Trophoblast cell (in vitro differentiated cells and primary cell): ENCODE results near the gene NLGN4X.

Source experiments
- DNase-seq, 2 donors: peaks; one replicate each; pipeline ENCODE4 v3.0.0-alpha.2; 2016
- H2AFZ ChIP-seq: 2 replicates; pipeline ENCODE4 v1.6.1; 2013; ENCODE audit warnings: low read length, moderate library complexity, mild to moderate bottlenecking; ENCODE audit not compliant: insufficient read depth, poor library complexity
- H2AK5ac ChIP-seq: 2 replicates; pipeline ENCODE4 v1.6.1; 2013; ENCODE audit warnings: mild to moderate bottlenecking, low read length
- H2BK120ac ChIP-seq: 2 replicates; pipeline ENCODE4 v1.6.1; 2013; ENCODE audit warnings: low read length, mild to moderate bottlenecking, moderate library complexity; ENCODE audit not compliant: insufficient read depth, poor library complexity
- H2BK12ac ChIP-seq: 2 replicates; pipeline ENCODE4 v1.6.1; 2013; ENCODE audit warnings: mild to moderate bottlenecking, low read length, moderate library complexity
- H2BK5ac ChIP-seq: 2 replicates; pipeline ENCODE4 v1.6.1; 2013; ENCODE audit warnings: low read length, low read depth, moderate library complexity, mild to moderate bottlenecking; ENCODE audit not compliant: poor library complexity
- H3K14ac ChIP-seq: 2 replicates; pipeline ENCODE4 v1.6.1; 2013; ENCODE audit warnings: mild to moderate bottlenecking, low read length
- H3K18ac ChIP-seq: 2 replicates; pipeline ENCODE4 v1.6.1; 2013; ENCODE audit warnings: mild to moderate bottlenecking, low read length
- H3K23ac ChIP-seq: 2 replicates; pipeline ENCODE4 v1.6.1; 2013; ENCODE audit warnings: low read length
- H3K27ac ChIP-seq: 2 replicates; pipeline ENCODE4 v1.5.1; 2013; ENCODE audit warnings: low read depth, mild to moderate bottlenecking, inconsistent platforms, low read length, moderate library complexity
- H3K27me3 ChIP-seq: 2 replicates; pipeline ENCODE4 v1.6.1; 2013; ENCODE audit warnings: inconsistent platforms, mild to moderate bottlenecking, low read length, moderate library complexity; ENCODE audit not compliant: insufficient read depth
- H3K36me3 ChIP-seq, 2 experiments: 1 replicate in 1 of 2; 2 replicates in 1 of 2; pipeline ENCODE4 v1.6.1; 2013; ENCODE audit warnings: low read length in 2 of 2, mild to moderate bottlenecking in 2 of 2, moderate library complexity in 1 of 2; ENCODE audit not compliant: insufficient read depth in 2 of 2, control insufficient read depth in 1 of 2
- H3K4ac ChIP-seq: 2 replicates; pipeline ENCODE4 v1.6.1; 2013; ENCODE audit warnings: low read depth, mild to moderate bottlenecking, low read length, moderate library complexity
- H3K4me1 ChIP-seq, 2 experiments: 1 replicate in 1 of 2; 2 replicates in 1 of 2; pipeline ENCODE4 v1.6.1; 2013; ENCODE audit warnings: low read length in 2 of 2, mild to moderate bottlenecking in 2 of 2, moderate library complexity in 1 of 2; ENCODE audit not compliant: insufficient read depth in 2 of 2, control insufficient read depth in 1 of 2
- H3K4me2 ChIP-seq: 2 replicates; pipeline ENCODE4 v1.6.1; 2013; ENCODE audit warnings: inconsistent platforms, mild to moderate bottlenecking, low read length, moderate library complexity
- H3K4me3 ChIP-seq: 2 replicates; pipeline ENCODE4 v1.5.1; 2013; ENCODE audit warnings: mild to moderate bottlenecking, low read depth, low read length, inconsistent platforms
- H3K79me1 ChIP-seq: one replicate; pipeline ENCODE4 v1.6.1; 2013; ENCODE audit warnings: low read length
- H3K79me2 ChIP-seq: 2 replicates; pipeline ENCODE4 v1.6.1; 2013; ENCODE audit warnings: low read length, mild to moderate bottlenecking; ENCODE audit not compliant: control insufficient read depth, insufficient read depth, poor library complexity
- H3K9ac ChIP-seq: 2 replicates; pipeline ENCODE4 v1.6.1; 2013; ENCODE audit warnings: mild to moderate bottlenecking, low read length
- H3K9me3 ChIP-seq: 2 replicates; pipeline ENCODE4 v1.6.1; 2013; ENCODE audit warnings: low read depth, mild to moderate bottlenecking, control low read depth, inconsistent platforms, low read length; ENCODE audit not compliant: insufficient read depth
- H4K12ac ChIP-seq: 2 replicates; pipeline ENCODE4 v1.6.1; 2013; ENCODE audit warnings: low read depth, mild to moderate bottlenecking, low read length, moderate library complexity
- H4K8ac ChIP-seq: 2 replicates; pipeline ENCODE4 v1.6.1; 2013; ENCODE audit warnings: low read depth, mild to moderate bottlenecking, low read length, moderate library complexity
- H4K91ac ChIP-seq: one replicate; pipeline ENCODE4 v1.6.1; 2013; ENCODE audit warnings: low read depth, mild to moderate bottlenecking, low read length, moderate library complexity
- WGBS: extraction: QIAGEN DNeasy Blood & Tissue Kit; methylation state at CpG from one replicate; pipeline ENCODE4 v1.1.7; 2013; ENCODE audit warnings: missing lambda C conversion rate; ENCODE audit not compliant: insufficient read length, insufficient coverage; ENCODE audit errors: extremely low coverage; 5-methylcytosine and 5-hydroxymethylcytosine counted together

The NLGN4X gene

GRCh38 chrX:5936438-5936837, 292.2 kb downstream of the NLGN4X start:
- Histone ChIP-seq H3K79me2 (no peaks in the 10 kb centered on the region), H3K9me3 (no peaks in the 10 kb centered on the region), H3K4me3 (no peak overlapping the region), H3K4me1 (no peaks in the 10 kb centered on the region), H3K36me3 (no peaks in the 10 kb centered on the region), H3K27ac (no peak overlapping the region), H3K4ac (no peak overlapping the region), H4K8ac (no peak overlapping the region), H3K14ac (no peak overlapping the region), H3K4me2 (no peak overlapping the region), H3K79me1 (no peaks in the 10 kb centered on the region), H2BK120ac (no peak overlapping the region), H3K9ac (no peak overlapping the region), H2AK5ac (no peak overlapping the region), H4K91ac (no peak overlapping the region), H3K18ac (no peak overlapping the region), H2BK5ac (no peak overlapping the region), H2AFZ (no peak overlapping the region), H3K23ac (no peak overlapping the region), H2BK12ac (no peak overlapping the region), H4K12ac (no peak overlapping the region), H3K27me3 (no peaks in the 10 kb centered on the region)
- no CpG with 5 or more reads among the region's 6 CpGs for WGBS
- no peak for DNase-seq

DNA sequence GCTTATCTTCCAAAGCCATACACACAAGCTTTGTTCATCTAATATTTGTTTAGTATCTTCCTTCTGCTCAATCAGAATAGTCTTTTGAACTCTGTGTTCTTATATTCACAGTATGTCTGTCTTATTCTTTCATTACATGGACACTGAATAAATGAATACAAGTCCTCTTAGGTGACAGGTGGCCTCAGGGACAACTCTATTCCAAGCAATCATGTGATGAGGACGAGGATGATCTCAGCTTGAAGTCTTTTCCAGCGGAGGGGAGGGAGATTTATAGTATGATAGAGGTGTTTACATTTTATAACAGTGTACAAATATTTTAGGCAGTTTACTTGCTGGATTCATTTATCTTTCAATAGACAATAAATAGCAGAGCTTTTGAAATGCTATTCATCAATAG, 300.4 kb downstream of the NLGN4X start:
- Histone ChIP-seq H2BK120ac (no peak overlapping the region), H2BK5ac (no peak overlapping the region), H3K4me2 (no peak overlapping the region), H3K14ac (no peak overlapping the region), H3K23ac (no peak overlapping the region), H3K4me1 (no peaks in the 10 kb centered on the region), H4K8ac (no peak overlapping the region), H4K12ac (no peak overlapping the region), H3K4me3 (no peak overlapping the region), H3K18ac (no peak overlapping the region), H3K9me3 (no peaks in the 10 kb centered on the region), H3K27me3 (no peaks in the 10 kb centered on the region), H2BK12ac (no peak overlapping the region), H3K79me2 (no peaks in the 10 kb centered on the region), H3K4ac (no peak overlapping the region), H3K79me1 (no peaks in the 10 kb centered on the region), H4K91ac (no peak overlapping the region), H3K36me3 (no peaks in the 10 kb centered on the region), H3K9ac (no peak overlapping the region), H2AK5ac (no peak overlapping the region), H2AFZ (no peak overlapping the region), H3K27ac (no peak overlapping the region)
- no CpG with 5 or more reads among the region's 2 CpGs for WGBS
- no peak for DNase-seq

DNA sequence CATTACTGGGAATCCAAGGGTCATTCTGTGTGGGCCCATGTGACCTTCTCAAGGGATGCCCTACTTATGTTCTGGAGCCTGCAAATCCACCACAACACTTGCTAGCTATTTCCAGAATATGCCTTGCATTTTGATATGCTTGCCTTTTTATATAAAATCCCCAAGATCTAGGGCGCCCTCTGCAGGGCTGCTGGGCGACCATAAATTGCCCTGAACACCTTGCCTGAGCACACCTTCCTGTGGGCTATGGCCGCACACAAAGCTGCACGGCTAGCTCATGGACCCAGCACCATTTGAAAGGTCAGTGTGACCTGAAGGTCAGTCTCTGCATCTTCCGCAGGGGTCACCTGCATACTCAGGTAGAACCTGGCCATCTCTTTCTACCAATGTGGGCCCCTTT, 311.7 kb downstream of the NLGN4X start:
- Histone ChIP-seq H3K9ac (no peak overlapping the region), H3K36me3 (no peaks in the 10 kb centered on the region), H3K4me2 (no peak overlapping the region), H3K9me3 (no peaks in the 10 kb centered on the region), H3K4me1 (no peaks in the 10 kb centered on the region), H2BK5ac (no peak overlapping the region), H2BK12ac (no peak overlapping the region), H4K8ac (no peak overlapping the region), H4K12ac (no peak overlapping the region), H3K79me1 (no peaks in the 10 kb centered on the region), H3K4me3 (no peak overlapping the region), H3K23ac (no peak overlapping the region), H3K27me3 (no peaks in the 10 kb centered on the region), H2AFZ (no peak overlapping the region), H3K27ac (no peak overlapping the region), H4K91ac (no peak overlapping the region), H3K14ac (no peak overlapping the region), H3K79me2 (no peaks in the 10 kb centered on the region), H3K4ac (no peak overlapping the region), H2BK120ac (no peak overlapping the region), H3K18ac (no peak overlapping the region), H2AK5ac (no peak overlapping the region)
- no peak for DNase-seq
- no CpG with 5 or more reads among the region's 5 CpGs for WGBS

GRCh38 chrX:5915783-5916182, 312.9 kb downstream of the NLGN4X start:
- no peak overlapping the region for H3K4me2 ChIP-seq
- no peak overlapping the region for H3K18ac ChIP-seq
- H3K4me3 ChIP-seq: no peak overlapping the region
- no CpG with 5 or more reads among the region's 1 CpG for WGBS
- H3K4me1 ChIP-seq: no peaks in the 10 kb centered on the region
- no peaks in the 10 kb centered on the region for H3K9me3 ChIP-seq
- no peak overlapping the region for H2BK5ac ChIP-seq
- DNase-seq: no peak
- H3K4ac ChIP-seq: no peak overlapping the region
- H2AFZ ChIP-seq: no peak overlapping the region
- H2BK12ac ChIP-seq: no peak overlapping the region
- no peak overlapping the region for H2BK120ac ChIP-seq
- H4K91ac ChIP-seq: no peak overlapping the region
- H3K79me2 ChIP-seq: no peaks in the 10 kb centered on the region
- H3K27me3 ChIP-seq: no peaks in the 10 kb centered on the region
- no peak overlapping the region for H4K8ac ChIP-seq
- H3K14ac ChIP-seq: no peak overlapping the region
- no peaks in the 10 kb centered on the region for H3K36me3 ChIP-seq
- H3K23ac ChIP-seq: no peak overlapping the region
- H3K27ac ChIP-seq: no peak overlapping the region
- no peaks in the 10 kb centered on the region for H3K79me1 ChIP-seq
- no peak overlapping the region for H2AK5ac ChIP-seq
- H3K9ac ChIP-seq: no peak overlapping the region
- no peak overlapping the region for H4K12ac ChIP-seq
